Natural killer cell (primary cell): ENCODE data around the gene TNRC6B. TPM values are rescaled to one million over a fixed set of nuclear protein-coding genes. Genes with fewer than 3 reads are reported as not detected.

Experiments used
- ATAC-seq, 3 donors: fragments of 150-1000 bp in 2 of 3; fragments of 200-7000 bp in 1 of 3; cut with Tn5 transposase; 1 replicate in 1 of 3; 2 replicates in 2 of 3; pipeline ENCODE4 v1.10.0; 2021; ENCODE audit warnings: mild to moderate bottlenecking in 2 of 3, moderate library complexity in 2 of 3
- DNase-seq, 2 donors: peaks; one replicate each; pipeline versions ENCODE4 v3.0.0 to v3.0.0-alpha.2; 2013 to 2021; ENCODE audit warnings: mixed read lengths in 1 of 2
- H3K27ac ChIP-seq: one replicate; pipeline ENCODE4 v1.5.1; 2013; ENCODE audit warnings: mild to moderate bottlenecking, low read length
- H3K27me3 ChIP-seq: one replicate; pipeline ENCODE4 v1.6.1; 2013; ENCODE audit warnings: low read length; ENCODE audit not compliant: control insufficient read depth, insufficient read depth
- H3K36me3 ChIP-seq: one replicate; pipeline ENCODE4 v1.6.1; 2013; ENCODE audit warnings: low read length; ENCODE audit not compliant: control insufficient read depth, insufficient read depth
- H3K4me1 ChIP-seq: one replicate; pipeline ENCODE4 v1.6.1; 2013; ENCODE audit warnings: low read length; ENCODE audit not compliant: control insufficient read depth, insufficient read depth
- H3K4me3 ChIP-seq: one replicate; pipeline ENCODE4 v1.5.1; 2013; ENCODE audit warnings: low read length
- H3K9me3 ChIP-seq: one replicate; pipeline ENCODE4 v1.6.1; 2013; ENCODE audit warnings: low read length; ENCODE audit not compliant: control insufficient read depth, insufficient read depth
- H3K27ac Mint-ChIP-seq, 2 donors: one replicate each; pipeline ENCODE4 v1.8.0; 2022; ENCODE audit warnings: mild to moderate bottlenecking in 2 of 2, mixed read lengths in 2 of 2, moderate library complexity in 1 of 2
- H3K27me3 Mint-ChIP-seq, 2 donors: one replicate each; pipeline ENCODE4 v1.8.0; 2022; ENCODE audit warnings: low read depth in 2 of 2, mixed read lengths in 2 of 2
- H3K36me3 Mint-ChIP-seq: one replicate; pipeline ENCODE4 v1.8.0; 2022; ENCODE audit warnings: mixed read lengths
- H3K4me1 Mint-ChIP-seq, 2 donors: one replicate each; pipeline ENCODE4 v1.8.0; 2022; ENCODE audit warnings: mixed read lengths in 2 of 2
- H3K4me3 Mint-ChIP-seq: one replicate; pipeline ENCODE4 v1.8.0; 2022; ENCODE audit warnings: mild to moderate bottlenecking, moderate library complexity, mixed read lengths
- H3K9me3 Mint-ChIP-seq, 2 donors: one replicate each; pipeline ENCODE4 v1.8.0; 2022; ENCODE audit warnings: mixed read lengths in 2 of 2
- WGBS: methylation state at CpG from one replicate; pipeline ENCODE4 v1.1.7; 2013; ENCODE audit warnings: missing lambda C conversion rate; ENCODE audit not compliant: insufficient coverage; 5-methylcytosine and 5-hydroxymethylcytosine counted together
- intact Hi-C: fragments of 100-400 bp; cut with micrococcal nuclease; formaldehyde crosslinking; loops from one replicate; pipeline ENCODE4 v1.14.2; 2022
- total RNA-seq, 4 donors: library from RNA; stranded (reverse); fragments of 120-200 nt in 1 of 4; gene quantifications; one replicate each; pipeline versions ENCODE4 v1.2.3 to v1.2.4, GENCODE V29; 2013 to 2022
- TF ChIP-seq, protein P1 (sequence below): fragments of 200-600 bp; IDR thresholded peaks from one replicate; pipeline ENCODE4 v1.8.0; 2022; ENCODE audit warnings: antibody characterized with exemption

Gene TNRC6B
- total RNA-seq, 3 donors from 2014 or later (not counting 1 experiment from before 2014, with no cell fraction given), result 112 to 141 (median 138) TPM

DNA sequence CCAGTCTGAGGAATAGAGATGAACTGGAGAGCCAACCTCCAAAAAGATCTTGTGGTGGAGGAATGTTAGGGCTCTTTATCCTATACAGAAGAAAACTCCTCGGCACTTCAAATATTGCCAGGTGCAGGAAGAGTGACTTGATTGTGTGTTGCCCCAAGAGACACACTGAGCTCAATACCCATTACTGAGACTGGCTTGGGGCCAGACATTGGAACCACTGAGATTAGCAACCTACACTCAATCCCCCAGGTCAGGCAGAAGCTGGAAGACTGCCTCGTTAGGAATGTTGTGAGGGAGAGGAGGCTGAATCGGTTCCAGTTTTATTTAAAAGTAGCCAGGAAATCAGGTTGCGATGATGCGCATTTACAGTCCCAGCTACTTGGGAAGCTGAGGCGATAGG, 190.3 kb downstream of the TNRC6B start:
- intact Hi-C loops, result no loop called here
- H3K9me3 ChIP-seq, result no peaks in the 10 kb centered on the region
- whole genome bisulfite sequencing, result 100% methylated on average over 6 of the region's 6 CpGs
- H3K9me3 Mint-ChIP-seq, result no peaks in the 10 kb centered on the region
- no peak overlapping the region for H3K27ac ChIP-seq
- no peak for DNase-seq
- peaks cover 45% of the 10 kb centered on the region for H3K36me3 ChIP-seq
- peaks cover 25% of the 10 kb centered on the region for H3K36me3 Mint-ChIP-seq
- H3K4me3 ChIP-seq, result no peak overlapping the region
- H3K27ac Mint-ChIP-seq, result no peak overlapping the region
- H3K27me3 ChIP-seq, result no peaks in the 10 kb centered on the region
- H3K4me1 Mint-ChIP-seq, result peaks cover 7 to 9% of the 10 kb centered on the region in 2 donors
- TF ChIP-seq, protein P1, sequence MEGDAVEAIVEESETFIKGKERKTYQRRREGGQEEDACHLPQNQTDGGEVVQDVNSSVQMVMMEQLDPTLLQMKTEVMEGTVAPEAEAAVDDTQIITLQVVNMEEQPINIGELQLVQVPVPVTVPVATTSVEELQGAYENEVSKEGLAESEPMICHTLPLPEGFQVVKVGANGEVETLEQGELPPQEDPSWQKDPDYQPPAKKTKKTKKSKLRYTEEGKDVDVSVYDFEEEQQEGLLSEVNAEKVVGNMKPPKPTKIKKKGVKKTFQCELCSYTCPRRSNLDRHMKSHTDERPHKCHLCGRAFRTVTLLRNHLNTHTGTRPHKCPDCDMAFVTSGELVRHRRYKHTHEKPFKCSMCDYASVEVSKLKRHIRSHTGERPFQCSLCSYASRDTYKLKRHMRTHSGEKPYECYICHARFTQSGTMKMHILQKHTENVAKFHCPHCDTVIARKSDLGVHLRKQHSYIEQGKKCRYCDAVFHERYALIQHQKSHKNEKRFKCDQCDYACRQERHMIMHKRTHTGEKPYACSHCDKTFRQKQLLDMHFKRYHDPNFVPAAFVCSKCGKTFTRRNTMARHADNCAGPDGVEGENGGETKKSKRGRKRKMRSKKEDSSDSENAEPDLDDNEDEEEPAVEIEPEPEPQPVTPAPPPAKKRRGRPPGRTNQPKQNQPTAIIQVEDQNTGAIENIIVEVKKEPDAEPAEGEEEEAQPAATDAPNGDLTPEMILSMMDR, result no peak
- peaks cover 12% of the 10 kb centered on the region for H3K4me1 ChIP-seq
- no peak overlapping the region for H3K4me3 Mint-ChIP-seq
- no peak for ATAC-seq
- H3K27me3 Mint-ChIP-seq, result no peaks in the 10 kb centered on the region

DNA sequence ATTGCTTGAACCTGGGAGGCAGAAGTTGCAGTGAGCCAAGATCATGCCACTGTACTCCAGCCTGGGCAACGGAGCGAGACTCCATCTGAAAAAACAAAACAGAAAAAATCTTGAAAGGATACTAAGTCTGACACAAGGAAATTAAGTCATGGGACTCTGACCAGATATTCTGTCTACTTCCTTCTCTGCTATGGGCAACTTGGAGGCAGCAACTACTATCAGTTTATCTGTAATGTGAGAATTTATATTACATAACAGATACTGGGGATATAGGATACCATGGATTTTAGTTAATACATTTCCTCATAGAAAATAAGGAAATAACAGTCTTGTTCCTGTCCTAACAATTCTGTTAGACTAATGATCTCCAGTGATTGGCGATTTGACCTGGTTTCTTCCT, 191.1 kb downstream of the TNRC6B start:
- no peak overlapping the region for H3K27ac ChIP-seq
- H3K27me3 ChIP-seq, result no peaks in the 10 kb centered on the region
- H3K36me3 Mint-ChIP-seq, result peaks cover 25% of the 10 kb centered on the region
- WGBS, result 96% methylated on average over 2 of the region's 3 CpGs
- intact Hi-C loops, result no loop called here
- H3K27me3 Mint-ChIP-seq, result no peaks in the 10 kb centered on the region
- no peaks in the 10 kb centered on the region for H3K9me3 Mint-ChIP-seq
- ATAC-seq (no peak), DNase-seq (no peak)
- no peak overlapping the region for H3K4me3 Mint-ChIP-seq
- TF ChIP-seq, protein P1, result no peak
- no peaks in the 10 kb centered on the region for H3K9me3 ChIP-seq
- H3K27ac Mint-ChIP-seq, result no peak overlapping the region
- no peak overlapping the region for H3K4me3 ChIP-seq
- H3K4me1 Mint-ChIP-seq, result peaks cover 7 to 9% of the 10 kb centered on the region in 2 donors
- H3K4me1 ChIP-seq, result peaks cover 12% of the 10 kb centered on the region
- H3K36me3 ChIP-seq, result peaks cover 41% of the 10 kb centered on the region

DNA sequence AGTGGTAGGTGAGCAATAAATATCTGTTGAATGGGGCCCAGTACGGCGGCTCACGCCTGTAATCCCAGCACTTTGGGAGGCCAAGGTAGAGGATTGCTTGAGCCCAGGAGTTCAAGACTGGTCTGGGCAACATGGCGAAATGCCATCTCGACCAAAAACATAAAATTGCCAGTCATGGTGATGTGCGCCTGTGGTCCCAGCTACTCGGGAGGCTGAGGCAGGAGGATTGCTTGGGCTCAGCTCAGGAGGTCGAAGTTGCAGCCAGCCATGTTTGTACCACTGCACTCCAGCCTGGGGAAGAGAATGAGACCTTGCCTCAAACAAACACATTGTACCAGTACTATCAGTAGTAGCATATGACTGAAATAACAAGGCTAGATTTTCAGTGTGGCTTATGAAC, 196.8 kb downstream of the TNRC6B start:
- Mint-ChIP-seq H3K27me3 (no peaks in the 10 kb centered on the region), H3K4me1 (peaks cover 17% of the 10 kb centered on the region in 2 donors), H3K36me3 (no peaks in the 10 kb centered on the region), H3K27ac (no peak overlapping the region), H3K4me3 (no peak overlapping the region), H3K9me3 (no peaks in the 10 kb centered on the region)
- peaks cover 15% of the 10 kb centered on the region for H3K4me1 ChIP-seq
- 96% methylated on average over 8 of the region's 8 CpGs for WGBS
- ATAC-seq, result no peak
- no peaks in the 10 kb centered on the region for H3K36me3 ChIP-seq
- DNase-seq, result no peak
- H3K4me3 ChIP-seq, result no peak overlapping the region
- H3K9me3 ChIP-seq, result no peaks in the 10 kb centered on the region
- TF ChIP-seq, protein P1, result no peak
- intact Hi-C loops, result no loop called here
- no peak overlapping the region for H3K27ac ChIP-seq
- H3K27me3 ChIP-seq, result no peaks in the 10 kb centered on the region

DNA sequence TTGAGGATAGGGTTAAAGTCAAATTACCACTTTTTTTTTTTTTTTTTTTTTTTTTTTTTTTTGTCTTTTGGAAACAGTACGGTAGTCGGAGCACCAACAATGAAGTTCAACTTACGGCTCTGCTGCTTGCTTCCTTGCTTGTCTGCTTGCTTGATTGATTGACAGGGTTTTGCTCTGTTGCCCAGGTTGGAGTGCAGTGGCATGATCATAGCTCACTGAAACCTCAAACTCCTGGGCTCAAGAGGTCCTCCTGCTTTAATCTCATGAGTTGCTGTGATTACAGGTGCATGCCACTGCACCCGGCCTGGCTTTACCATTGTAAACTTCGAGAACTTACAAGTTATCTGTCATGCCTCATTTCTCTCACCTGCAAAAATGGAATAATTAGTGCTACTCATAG, 198.4 kb downstream of the TNRC6B start:
- Histone ChIP-seq H3K4me1 (peaks cover 9% of the 10 kb centered on the region), H3K4me3 (no peak overlapping the region), H3K36me3 (no peaks in the 10 kb centered on the region), H3K27ac (no peak overlapping the region), H3K9me3 (no peaks in the 10 kb centered on the region), H3K27me3 (no peaks in the 10 kb centered on the region)
- H3K27ac Mint-ChIP-seq, result no peak overlapping the region
- no peak overlapping the region for H3K4me3 Mint-ChIP-seq
- DNase-seq (no peak), ATAC-seq (no peak)
- TF ChIP-seq, protein P1, result no peak
- 68% methylated on average over 5 of the region's 5 CpGs for WGBS
- H3K9me3 Mint-ChIP-seq, result no peaks in the 10 kb centered on the region
- no peaks in the 10 kb centered on the region for H3K36me3 Mint-ChIP-seq
- intact Hi-C loops, result no loop called here
- H3K27me3 Mint-ChIP-seq, result no peaks in the 10 kb centered on the region
- H3K4me1 Mint-ChIP-seq, result peaks cover 14 to 16% of the 10 kb centered on the region in 2 donors
